ENCODE measurements around the gene LSM7. TPM values are rescaled to one million over a fixed set of nuclear protein-coding genes. Genes with fewer than 3 reads are reported as not detected.

Gene LSM7
- total RNA-seq, 1 experiment from 2014 or later: 282 TPM

GRCh38 chr19:2353159-2353886 lies 24.9 kb upstream of the LSM7 start:
- no peak overlapping the region for H3K9ac ChIP-seq (ENCODE audit: low read length)
- DNase-seq: no peak

GRCh38 chr19:2352121-2352520 lies 23.7 kb upstream of the LSM7 start:
- ChIA-PET POLR2A (ENCODE audit: unreplicated experiment) (no interaction called here), CTCF (no interaction called here)
- Histone ChIP-seq H3K9ac (ENCODE audit: low read length) (no peak overlapping the region), H2AFZ (ENCODE audit: low read length) (no peak overlapping the region), H3K27me3 (ENCODE audit: low read length) (no peaks in the 10 kb centered on the region), H3K79me2 (ENCODE audit: low read length) (no peaks in the 10 kb centered on the region), H3K36me3 (ENCODE audit: low read depth, low read length) (no peaks in the 10 kb centered on the region), H3K9me2 (replicated peaks; ENCODE audit: low read length) (no peaks in the 10 kb centered on the region), H3K4me2 (ENCODE audit: low read length) (no peak overlapping the region), H3K27ac (ENCODE audit: low read length) (no peak overlapping the region), H3K4me3 (ENCODE audit: low read length) (no peak overlapping the region), H3K4me1 (ENCODE audit: insufficient read depth, low read length) (no peaks in the 10 kb centered on the region), H3K9me3 (ENCODE audit: low read length) (no peaks in the 10 kb centered on the region), H3F3A (ENCODE audit: low read length, unreplicated experiment) (no peaks in the 10 kb centered on the region), H4K20me1 (ENCODE audit: low read length) (no peaks in the 10 kb centered on the region)
- no peak for TF ChIP-seq EZH2 (IDR thresholded peaks at IDR 0.05; ENCODE audit: low read length, unreplicated experiment)
- no peak for TF ChIP-seq EZH2phosphoT487 (IDR thresholded peaks at IDR 0.05; ENCODE audit: borderline replicate concordance, low read length)
- no peak for TF ChIP-seq CTCF (conservative IDR thresholded peaks at IDR 0.05; ENCODE audit: low read depth, low read length)
- ATAC-seq (no peak), DNase-seq (no peak)
- intact Hi-C loops (cut with micrococcal nuclease): no loop called here
- no TSS peak for BruUV-seq (replicated peaks)

More at GRCh38 chr19:2353159-2353886, 24.9 kb upstream of the LSM7 start:
- Histone ChIP-seq H3K4me3 (ENCODE audit: low read length) (no peak overlapping the region), H3K4me2 (ENCODE audit: low read length) (no peak overlapping the region), H3K9me3 (ENCODE audit: low read length) (no peaks in the 10 kb centered on the region), H3K79me2 (ENCODE audit: low read length) (no peaks in the 10 kb centered on the region), H3K9me2 (replicated peaks; ENCODE audit: low read length) (no peaks in the 10 kb centered on the region), H3K27ac (ENCODE audit: low read length) (no peak overlapping the region), H3F3A (ENCODE audit: low read length, unreplicated experiment) (no peaks in the 10 kb centered on the region), H3K27me3 (ENCODE audit: low read length) (no peaks in the 10 kb centered on the region), H4K20me1 (ENCODE audit: low read length) (no peaks in the 10 kb centered on the region), H3K36me3 (ENCODE audit: low read depth, low read length) (no peaks in the 10 kb centered on the region), H2AFZ (ENCODE audit: low read length) (no peak overlapping the region), H3K4me1 (ENCODE audit: insufficient read depth, low read length) (no peaks in the 10 kb centered on the region)
- ChIA-PET POLR2A (ENCODE audit: unreplicated experiment) (no interaction called here), CTCF (no interaction called here)
- TF ChIP-seq CTCF (conservative IDR thresholded peaks at IDR 0.05; ENCODE audit: low read depth, low read length) (no peak), EZH2phosphoT487 (IDR thresholded peaks at IDR 0.05; ENCODE audit: borderline replicate concordance, low read length) (no peak), EZH2 (IDR thresholded peaks at IDR 0.05; ENCODE audit: low read length, unreplicated experiment) (no peak)
- ATAC-seq: no peak
- BruUV-seq (replicated peaks): no TSS peak
- intact Hi-C loops (cut with micrococcal nuclease): no loop called here

- TF ChIP-seq EZH2phosphoT487 (IDR thresholded peaks at IDR 0.05; ENCODE audit: borderline replicate concordance, low read length) (no peak), CTCF (conservative IDR thresholded peaks at IDR 0.05; ENCODE audit: low read depth, low read length) (no peak), EZH2 (IDR thresholded peaks at IDR 0.05; ENCODE audit: low read length, unreplicated experiment) (no peak)
- DNase-seq (no peak), ATAC-seq (no peak)
- CTCF ChIA-PET: no interaction called here
- no peaks in the 10 kb centered on the region for H3K4me1 ChIP-seq (ENCODE audit: insufficient read depth, low read length)
- H3K9me2 ChIP-seq (replicated peaks; ENCODE audit: low read length): no peaks in the 10 kb centered on the region
- H3K9me3 ChIP-seq (ENCODE audit: low read length): no peaks in the 10 kb centered on the region
- no peaks in the 10 kb centered on the region for H3K79me2 ChIP-seq (ENCODE audit: low read length)
- H3K4me3 ChIP-seq (ENCODE audit: low read length): no peak overlapping the region
- no peaks in the 10 kb centered on the region for H4K20me1 ChIP-seq (ENCODE audit: low read length)
- H2AFZ ChIP-seq (ENCODE audit: low read length): no peak overlapping the region
- no peak overlapping the region for H3K4me2 ChIP-seq (ENCODE audit: low read length)
- POLR2A ChIA-PET (ENCODE audit: unreplicated experiment): no interaction called here
- no peak overlapping the region for H3K27ac ChIP-seq (ENCODE audit: low read length)
- intact Hi-C loops (cut with micrococcal nuclease): no loop called here
- H3K9ac ChIP-seq (ENCODE audit: low read length): no peak overlapping the region
- H3F3A ChIP-seq (ENCODE audit: low read length, unreplicated experiment): no peaks in the 10 kb centered on the region
- BruUV-seq (replicated peaks): no TSS peak
- no peaks in the 10 kb centered on the region for H3K27me3 ChIP-seq (ENCODE audit: low read length)
- no peaks in the 10 kb centered on the region for H3K36me3 ChIP-seq (ENCODE audit: low read depth, low read length)
Observed at GRCh38 chr19:2351591-2351990, 23.2 kb upstream of the LSM7 start.

All from PC-3 (cell line).